H1 (cell line): ENCODE measurements around the gene RREB1. TPM values are rescaled to one million over a fixed set of nuclear protein-coding genes. Genes with fewer than 3 reads are reported as not detected.

Source experiments
- CTCF ChIA-PET: fragments of 300-600 bp; sonication (Branson Sonifier 250); formaldehyde crosslinking; loops from one replicate; lab custom pipeline; 2021; ENCODE audit not compliant: partially characterized antibody; lab: Charles Lee
- POLR2A ChIA-PET: fragments of 300-600 bp; sonication (Branson Sonifier 250); formaldehyde crosslinking; loops from one replicate; lab custom pipeline; 2021; ENCODE audit warnings: inconsistent platforms; ENCODE audit not compliant: partially characterized antibody; lab: Charles Lee
- DNase-seq, 2 experiments: peaks; one replicate each; pipeline versions ENCODE4 v3.0.0 to v3.0.0-alpha.2; 2010 to 2022; ENCODE audit warnings: low spot score in 2 of 2, low read depth in 1 of 2, mixed read lengths in 1 of 2
- FAIRE-seq: peaks from 2 replicates; lab custom pipeline; 2011; peaks lifted over from hg19 to GRCh38; lab: Jason Lieb, UNC
- H2AFZ ChIP-seq: 2 replicates; pipeline ENCODE4 v1.8.1; 2012; ENCODE audit warnings: low read length, inconsistent platforms
- H2AK5ac ChIP-seq: 2 replicates; pipeline ENCODE4 v1.6.1; 2013; ENCODE audit warnings: low read depth, low read length
- H2BK120ac ChIP-seq: replicated peaks from 2 replicates; pipeline ENCODE3; 2013; ENCODE audit warnings: low read depth, low read length, inconsistent platforms
- H2BK12ac ChIP-seq: 2 replicates; pipeline ENCODE4 v1.6.1; 2013; ENCODE audit warnings: low read depth, low read length
- H2BK15ac ChIP-seq: 2 replicates; pipeline ENCODE4 v1.6.1; 2013; ENCODE audit warnings: low read length
- H2BK20ac ChIP-seq: 2 replicates; pipeline ENCODE4 v1.6.1; 2013; ENCODE audit warnings: low read length
- H2BK5ac ChIP-seq: 2 replicates; pipeline ENCODE4 v1.6.1; 2013; ENCODE audit warnings: low read depth, low read length
- H3K14ac ChIP-seq: 2 replicates; pipeline ENCODE4 v1.6.1; 2013; ENCODE audit warnings: inconsistent platforms; ENCODE audit not compliant: insufficient read length
- H3K18ac ChIP-seq: 2 replicates; pipeline ENCODE4 v1.6.1; 2013; ENCODE audit warnings: low read length; ENCODE audit errors: extremely low read depth
- H3K23ac ChIP-seq: 2 replicates; pipeline ENCODE4 v1.6.1; 2013; ENCODE audit warnings: inconsistent platforms; ENCODE audit not compliant: insufficient read length
- H3K23me2 ChIP-seq: 2 replicates; pipeline ENCODE4 v1.6.1; 2013; ENCODE audit warnings: low read depth, low read length
- H3K27ac ChIP-seq: 2 replicates; pipeline ENCODE4 v1.6.1; 2011; ENCODE audit warnings: low read depth, low read length, inconsistent platforms
- H3K27me3 ChIP-seq, 4 experiments: replicated peaks in 1 of 4; 1 replicate in 1 of 4; 2 replicates in 3 of 4; pipeline versions ENCODE4 v1.6.1 to v1.8.1; 2011 to 2013; ENCODE audit warnings: low read length in 3 of 4, mild to moderate bottlenecking in 3 of 4, inconsistent platforms in 2 of 4, mixed read lengths in 2 of 4, moderate library complexity in 1 of 4; ENCODE audit not compliant: control insufficient read depth in 3 of 4, insufficient read depth in 3 of 4; ENCODE audit errors: extremely low read depth in 1 of 4
- H3K36me3 ChIP-seq, 4 experiments: 2 replicates each; pipeline versions ENCODE4 v1.6.1 to v1.8.1; 2011 to 2013; ENCODE audit warnings: mild to moderate bottlenecking in 4 of 4, low read length in 3 of 4, moderate library complexity in 2 of 4, control low read depth in 1 of 4, inconsistent platforms in 1 of 4; ENCODE audit not compliant: insufficient read depth in 4 of 4, control insufficient read depth in 2 of 4
- H3K4ac ChIP-seq: replicated peaks from 2 replicates; pipeline ENCODE3; 2013; ENCODE audit warnings: low read length, low read depth, mixed read lengths, inconsistent platforms; ENCODE audit not compliant: insufficient read length
- H3K4me1 ChIP-seq, 4 experiments: replicated peaks in 1 of 4; 1 replicate in 1 of 4; 2 replicates in 3 of 4; pipeline versions ENCODE4 v1.6.1 to v1.8.1; 2011 to 2013; ENCODE audit warnings: low read length in 3 of 4, inconsistent platforms in 2 of 4, mixed read lengths in 1 of 4; ENCODE audit not compliant: insufficient read depth in 4 of 4, control insufficient read depth in 3 of 4
- H3K4me2 ChIP-seq, 2 experiments: 2 replicates each; pipeline versions ENCODE4 v1.6.1 to v1.8.1; 2011 to 2013; ENCODE audit warnings: low read depth in 2 of 2, low read length in 2 of 2, control low read depth in 1 of 2, inconsistent platforms in 1 of 2, mild to moderate bottlenecking in 1 of 2; ENCODE audit not compliant: insufficient read depth in 1 of 2
- H3K4me3 ChIP-seq, 4 experiments: fragments of 200-600, 300-600 bp in 1 of 4; sonication (generic), shearing (Covaris generic), sonication (Bioruptor Twin) in 1 of 4; 2 replicates each; pipeline versions ENCODE4 v1.5.1 to v1.8.1; 2011 to 2016; ENCODE audit warnings: low read length in 4 of 4, low read depth in 3 of 4, control low read depth in 2 of 4, inconsistent platforms in 2 of 4, mild to moderate bottlenecking in 2 of 4, mixed read lengths in 1 of 4, moderate library complexity in 1 of 4; ENCODE audit not compliant: insufficient read depth in 2 of 4; ENCODE audit errors: extremely low read depth in 1 of 4
- H3K56ac ChIP-seq: replicated peaks from 2 replicates; pipeline ENCODE3; 2013; ENCODE audit warnings: low read depth, mild to moderate bottlenecking, mixed read lengths, low read length, inconsistent platforms; ENCODE audit not compliant: insufficient read length
- H3K79me1 ChIP-seq: 2 replicates; pipeline ENCODE4 v1.6.1; 2013; ENCODE audit warnings: low read depth, low read length, control low read depth
- H3K79me2 ChIP-seq, 2 experiments: 2 replicates each; pipeline versions ENCODE4 v1.6.1 to v1.8.1; 2012 to 2013; ENCODE audit warnings: low read length in 2 of 2, mild to moderate bottlenecking in 2 of 2, inconsistent platforms in 1 of 2; ENCODE audit not compliant: insufficient read depth in 2 of 2, control insufficient read depth in 1 of 2
- H3K9ac ChIP-seq, 4 experiments: replicated peaks in 1 of 4; 1 replicate in 1 of 4; 2 replicates in 3 of 4; pipeline versions ENCODE4 v1.6.1 to v1.8.1; 2011 to 2013; ENCODE audit warnings: low read depth in 3 of 4, low read length in 3 of 4, control low read depth in 2 of 4, mild to moderate bottlenecking in 2 of 4, moderate library complexity in 2 of 4, inconsistent platforms in 1 of 4; ENCODE audit errors: extremely low read depth in 1 of 4
- H3K9me3 ChIP-seq, 2 experiments: 2 replicates each; pipeline versions ENCODE4 v1.6.1 to v1.8.1; 2012 to 2013; ENCODE audit warnings: mild to moderate bottlenecking in 2 of 2, moderate library complexity in 2 of 2, control low read depth in 1 of 2, inconsistent platforms in 1 of 2, low read depth in 1 of 2, low read length in 1 of 2, mixed read lengths in 1 of 2; ENCODE audit not compliant: insufficient read depth in 2 of 2
- H4K20me1 ChIP-seq, 2 experiments: replicated peaks in 1 of 2; 2 replicates each; pipeline versions ENCODE3 to v1.8.1; 2011 to 2013; ENCODE audit warnings: inconsistent platforms in 2 of 2, low read length in 2 of 2, mild to moderate bottlenecking in 1 of 2; ENCODE audit not compliant: insufficient read depth in 2 of 2, control insufficient read depth in 1 of 2
- H4K5ac ChIP-seq: 2 replicates; pipeline ENCODE4 v1.6.1; 2013; ENCODE audit warnings: low read length, low read depth, mixed read lengths, inconsistent platforms; ENCODE audit not compliant: insufficient read length
- H4K8ac ChIP-seq: 2 replicates; pipeline ENCODE4 v1.8.0; 2013; ENCODE audit warnings: mild to moderate bottlenecking, moderate library complexity, low read length, inconsistent platforms; ENCODE audit not compliant: insufficient read depth; ENCODE audit errors: extremely low read depth
- H4K91ac ChIP-seq: replicated peaks from 2 replicates; pipeline ENCODE3; 2013; ENCODE audit warnings: low read length, mixed read lengths, inconsistent platforms; ENCODE audit not compliant: insufficient read length
- BRCA1 ChIP-seq: IDR thresholded peaks from 2 replicates; pipeline ENCODE4 v1.6.1; 2012; ENCODE audit warnings: low read depth, low read length, improper control_type of control experiment
- CBX5 ChIP-seq: fragments of 300-800, 300-1000 bp; sonication (generic); IDR thresholded peaks from 2 replicates; pipeline ENCODE4 v1.7.1; 2016; ENCODE audit warnings: antibody characterized with exemption, low read length, low read depth
- EGR1 ChIP-seq: IDR thresholded peaks from 2 replicates; pipeline ENCODE4 v1.6.1; 2011; ENCODE audit warnings: low read depth, low read length, borderline replicate concordance
- FOSL1 ChIP-seq: IDR thresholded peaks from 2 replicates; pipeline ENCODE4 v1.6.1; 2011; ENCODE audit warnings: mild to moderate bottlenecking, low read depth, low read length, moderate library complexity; ENCODE audit not compliant: insufficient read depth
- JUN ChIP-seq: IDR thresholded peaks from 2 replicates; pipeline ENCODE4 v1.6.1; 2011; ENCODE audit warnings: low read depth, mild to moderate bottlenecking, improper control_type of control experiment, low read length
- POLR2A ChIP-seq, 2 experiments: IDR thresholded peaks; 1 replicate in 1 of 2; 2 replicates in 1 of 2; pipeline ENCODE4 v1.6.1; 2011; ENCODE audit warnings: low read depth in 2 of 2, low read length in 2 of 2, mild to moderate bottlenecking in 2 of 2; ENCODE audit errors: control extremely low read depth in 1 of 2
- SIN3A ChIP-seq, 2 experiments: IDR thresholded peaks in 1 of 2; conservative IDR thresholded peaks in 1 of 2; 2 replicates each; pipeline ENCODE4 v1.6.1; 2011 to 2012; ENCODE audit warnings: low read length in 2 of 2, improper control_type of control experiment in 1 of 2, low read depth in 1 of 2, mild to moderate bottlenecking in 1 of 2
- SIRT6 ChIP-seq: IDR thresholded peaks from one replicate; pipeline ENCODE4 v1.7.1; 2012; ENCODE audit warnings: low read length, inconsistent platforms
- SIX5 ChIP-seq: IDR thresholded peaks from 2 replicates; pipeline ENCODE4 v1.6.1; 2011; ENCODE audit warnings: mild to moderate bottlenecking, low read depth, low read length
- SP4 ChIP-seq: IDR thresholded peaks from 2 replicates; pipeline ENCODE4 v1.6.1; 2012; ENCODE audit warnings: low read length, inconsistent platforms
- ZNF274 ChIP-seq: IDR thresholded peaks from 2 replicates; pipeline ENCODE4 v1.7.0; 2012; ENCODE audit warnings: low read length, borderline replicate concordance; ENCODE audit errors: extremely low read depth
- WGBS, 2 experiments: shearing (Covaris generic) in 1 of 2; methylation state at CpG; one replicate each; pipeline versions ENCODE4 v1.1.6 to v1.1.7; 2013 to 2015; ENCODE audit warnings: low lambda C conversion rate in 2 of 2, mixed read lengths in 2 of 2, inconsistent platforms in 1 of 2, low coverage in 1 of 2, missing lambda C conversion rate in 1 of 2; ENCODE audit not compliant: insufficient replicate concordance in 2 of 2, insufficient coverage in 1 of 2, insufficient read length in 1 of 2; ENCODE audit errors: extremely low coverage in 1 of 2, missing lambda C conversion rate in 1 of 2; 5-methylcytosine and 5-hydroxymethylcytosine counted together
- polyA plus RNA-seq, 7 experiments: library from polyadenylated mRNA; depleted of rRNA in 3 of 7; stranded (reverse) in 5 of 7; unstranded in 2 of 7; fragments of >200 nt in 5 of 7; fragments of 200-250 nt in 2 of 7; gene quantifications; 1 replicate in 5 of 7; 2 replicates in 1 of 7; 4 replicates in 1 of 7; pipeline versions ENCODE4 v1.2.1 to v1.2.3, GENCODE V29; 2011 to 2013; ENCODE audit warnings: missing spikeins in 2 of 7, mixed read lengths in 2 of 7
- total RNA-seq: library from RNA; stranded (reverse); fragmentation: NEBNext Ultra II Directional; extraction: Animal tissue kit (Norgen Biotek cat#: 25700); gene quantifications from 2 replicates; pipeline ENCODE4 v1.2.1, GENCODE V29; 2021
- TF ChIP-seq, protein P1 (sequence below), 3 experiments: IDR thresholded peaks; 1 replicate in 2 of 3; 2 replicates in 1 of 3; pipeline versions ENCODE4 v1.5.1 to v1.6.1; 2011; ENCODE audit warnings: low read length in 3 of 3, mild to moderate bottlenecking in 3 of 3, inconsistent platforms in 2 of 3, low read depth in 1 of 3, moderate library complexity in 1 of 3; ENCODE audit not compliant: insufficient read depth in 1 of 3; ENCODE audit errors: control extremely low read depth in 1 of 3

RREB1 gene
- total and polyA plus RNA-seq, 2 of the 8 experiments (the other 6 are each of a cell fraction or from before 2014, with no cell fraction given) = 3.9 to 34.7 TPM

DNA sequence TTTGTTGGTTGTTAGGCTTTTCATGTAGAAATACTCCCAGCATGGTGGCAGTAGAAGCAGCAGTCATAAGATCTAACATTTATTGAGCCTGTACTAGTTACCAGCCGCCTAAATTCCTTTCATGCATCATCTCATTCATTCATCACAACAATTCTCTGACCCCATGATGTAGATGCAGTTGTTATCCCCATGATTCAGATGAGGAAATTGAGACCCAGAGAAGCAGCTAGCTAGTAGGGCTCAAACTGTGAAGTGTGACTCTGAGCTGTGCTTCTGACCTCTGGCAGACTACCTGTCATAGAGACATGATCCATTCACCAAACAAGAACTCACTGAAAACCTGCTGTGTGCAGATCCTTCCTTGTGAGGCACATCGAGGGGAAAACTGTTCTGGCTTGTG, 16.9 kb downstream of the RREB1 start:
- H3K27me3 ChIP-seq = no peaks in the 10 kb centered on the region
- DNase-seq (no peak), FAIRE-seq (no peak)
- no peak overlapping the region for H4K91ac ChIP-seq
- peaks cover 5 to 7% of the 10 kb centered on the region in 2 experiments for H4K20me1 ChIP-seq
- H3K9me3 ChIP-seq = no peaks in the 10 kb centered on the region
- H3K79me2 ChIP-seq = peaks cover 0 to 91% of the 10 kb centered on the region in 2 experiments; a peak in 3 of 4 replicates
- no peak overlapping the region for H3K18ac ChIP-seq
- CTCF ChIA-PET = interaction anchor here (1.2 to 1.7 kb wide), 3 partner anchors 19 to 118 kb away, joined by 3 to 6 read pairs (median 4); no protein-coding TSS in a partner anchor
- H2BK12ac ChIP-seq = no peak overlapping the region
- no peak overlapping the region; a peak in 1 of 7 replicates for H3K9ac ChIP-seq
- no peak overlapping the region for H2AFZ ChIP-seq
- H3K27ac ChIP-seq = no peak overlapping the region
- 50% methylated on average over 2 of the region's 2 CpGs; no CpG with 5 or more reads in 1 of the 2 experiments for WGBS, 2 experiments
- no peak overlapping the region for H3K4ac ChIP-seq
- H3K36me3 ChIP-seq = no peaks in the 10 kb centered on the region
- TF ChIP-seq SIRT6 (no peak), SP4 (no peak), EGR1 (no peak), CBX5 (no peak), SIN3A (conservative IDR thresholded peaks at IDR 0.05 in 1 of 2, IDR thresholded peaks at IDR 0.05 in 1 of 2; ENCODE audit: low read depth in 1 of 2, low read length in 2 of 2) (no peak), POLR2A (IDR thresholded peaks at IDR 0.05; ENCODE audit: control extremely low read depth in 1 of 2, low read depth in 2 of 2, low read length in 2 of 2) (no peak), ZNF274 (no peak), SIX5 (no peak), FOSL1 (no peak), JUN (no peak), BRCA1 (no peak)
- TF ChIP-seq, protein P1, sequence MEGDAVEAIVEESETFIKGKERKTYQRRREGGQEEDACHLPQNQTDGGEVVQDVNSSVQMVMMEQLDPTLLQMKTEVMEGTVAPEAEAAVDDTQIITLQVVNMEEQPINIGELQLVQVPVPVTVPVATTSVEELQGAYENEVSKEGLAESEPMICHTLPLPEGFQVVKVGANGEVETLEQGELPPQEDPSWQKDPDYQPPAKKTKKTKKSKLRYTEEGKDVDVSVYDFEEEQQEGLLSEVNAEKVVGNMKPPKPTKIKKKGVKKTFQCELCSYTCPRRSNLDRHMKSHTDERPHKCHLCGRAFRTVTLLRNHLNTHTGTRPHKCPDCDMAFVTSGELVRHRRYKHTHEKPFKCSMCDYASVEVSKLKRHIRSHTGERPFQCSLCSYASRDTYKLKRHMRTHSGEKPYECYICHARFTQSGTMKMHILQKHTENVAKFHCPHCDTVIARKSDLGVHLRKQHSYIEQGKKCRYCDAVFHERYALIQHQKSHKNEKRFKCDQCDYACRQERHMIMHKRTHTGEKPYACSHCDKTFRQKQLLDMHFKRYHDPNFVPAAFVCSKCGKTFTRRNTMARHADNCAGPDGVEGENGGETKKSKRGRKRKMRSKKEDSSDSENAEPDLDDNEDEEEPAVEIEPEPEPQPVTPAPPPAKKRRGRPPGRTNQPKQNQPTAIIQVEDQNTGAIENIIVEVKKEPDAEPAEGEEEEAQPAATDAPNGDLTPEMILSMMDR (IDR thresholded peaks at IDR 0.05; ENCODE audit: control extremely low read depth in 1 of 3, insufficient read depth in 1 of 3, low read depth in 1 of 3, low read length in 3 of 3) = no peak
- TF ChIP-seq, all 59 proteins: peak for 0
- no peak overlapping the region for H4K8ac ChIP-seq
- 0 out of 2 replicates have a peak overlapping the region, but pooled peaks have one; percentile 12 for H2BK5ac ChIP-seq
- no peak overlapping the region for H4K5ac ChIP-seq
- H2BK15ac ChIP-seq = no peak overlapping the region
- POLR2A ChIA-PET = no interaction called here
- H3K4me1 ChIP-seq = peaks cover 0 to 11% (median 5%) of the 10 kb centered on the region in 4 experiments; a peak in 4 of 7 replicates
- 0 out of 2 replicates have a peak, but pooled peaks cover 2% of the 10 kb centered on the region for H3K23me2 ChIP-seq
- H3K4me2 ChIP-seq = 0 out of 4 replicates have a peak overlapping the region, but pooled peaks of 1 of the 2 experiments have one; percentile 4
- no peak overlapping the region for H2BK120ac ChIP-seq
- no peak overlapping the region for H3K56ac ChIP-seq
- H2BK20ac ChIP-seq = no peak overlapping the region
- H3K14ac ChIP-seq = no peak overlapping the region
- H3K79me1 ChIP-seq = peaks cover 26% of the 10 kb centered on the region
- H3K23ac ChIP-seq = no peak overlapping the region
- H2AK5ac ChIP-seq = no peak overlapping the region
- no peak overlapping the region for H3K4me3 ChIP-seq
